ENCODE results near the gene CXCL9. TPM values are rescaled to one million over a fixed set of nuclear protein-coding genes. Genes with fewer than 3 reads are reported as not detected.

The CXCL9 gene
- total RNA-seq, 1 experiment from 2014 or later = not detected

DNA sequence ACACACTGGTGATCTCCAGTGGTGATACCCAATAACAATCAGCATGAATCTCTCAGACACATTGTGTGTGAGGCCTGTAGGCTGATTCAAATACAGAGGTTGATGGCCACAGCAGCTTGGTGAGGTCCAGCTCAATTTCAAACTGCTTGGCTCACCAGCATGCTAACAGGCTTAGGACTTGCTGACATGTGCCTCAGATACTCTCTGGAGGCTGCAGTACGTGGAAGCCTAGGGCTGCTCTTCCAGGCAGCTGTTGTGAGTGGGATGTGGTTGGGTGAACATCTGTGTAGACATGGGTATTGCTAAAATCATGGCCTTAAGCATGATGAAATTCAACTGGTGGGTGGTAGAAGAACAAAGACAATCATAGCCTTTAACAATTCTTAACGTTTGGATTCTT lies 4.3 kb downstream of the CXCL9 start:
- no peak overlapping the region for H3K27ac ChIP-seq (ENCODE audit: low read length)
- in situ Hi-C loops (cut with HindIII; ENCODE audit: low pct_unique_long_range_greater_than_20kb, low sequenced_read_pairs) = no loop called here
- TF ChIP-seq, protein P1, sequence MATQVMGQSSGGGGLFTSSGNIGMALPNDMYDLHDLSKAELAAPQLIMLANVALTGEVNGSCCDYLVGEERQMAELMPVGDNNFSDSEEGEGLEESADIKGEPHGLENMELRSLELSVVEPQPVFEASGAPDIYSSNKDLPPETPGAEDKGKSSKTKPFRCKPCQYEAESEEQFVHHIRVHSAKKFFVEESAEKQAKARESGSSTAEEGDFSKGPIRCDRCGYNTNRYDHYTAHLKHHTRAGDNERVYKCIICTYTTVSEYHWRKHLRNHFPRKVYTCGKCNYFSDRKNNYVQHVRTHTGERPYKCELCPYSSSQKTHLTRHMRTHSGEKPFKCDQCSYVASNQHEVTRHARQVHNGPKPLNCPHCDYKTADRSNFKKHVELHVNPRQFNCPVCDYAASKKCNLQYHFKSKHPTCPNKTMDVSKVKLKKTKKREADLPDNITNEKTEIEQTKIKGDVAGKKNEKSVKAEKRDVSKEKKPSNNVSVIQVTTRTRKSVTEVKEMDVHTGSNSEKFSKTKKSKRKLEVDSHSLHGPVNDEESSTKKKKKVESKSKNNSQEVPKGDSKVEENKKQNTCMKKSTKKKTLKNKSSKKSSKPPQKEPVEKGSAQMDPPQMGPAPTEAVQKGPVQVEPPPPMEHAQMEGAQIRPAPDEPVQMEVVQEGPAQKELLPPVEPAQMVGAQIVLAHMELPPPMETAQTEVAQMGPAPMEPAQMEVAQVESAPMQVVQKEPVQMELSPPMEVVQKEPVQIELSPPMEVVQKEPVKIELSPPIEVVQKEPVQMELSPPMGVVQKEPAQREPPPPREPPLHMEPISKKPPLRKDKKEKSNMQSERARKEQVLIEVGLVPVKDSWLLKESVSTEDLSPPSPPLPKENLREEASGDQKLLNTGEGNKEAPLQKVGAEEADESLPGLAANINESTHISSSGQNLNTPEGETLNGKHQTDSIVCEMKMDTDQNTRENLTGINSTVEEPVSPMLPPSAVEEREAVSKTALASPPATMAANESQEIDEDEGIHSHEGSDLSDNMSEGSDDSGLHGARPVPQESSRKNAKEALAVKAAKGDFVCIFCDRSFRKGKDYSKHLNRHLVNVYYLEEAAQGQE (IDR thresholded peaks at IDR 0.05; ENCODE audit: insufficient read depth in 1 of 2, low read depth in 2 of 2, low read length in 1 of 2) = no peak
- TF ChIP-seq TCF7L2 (IDR thresholded peaks at IDR 0.05; ENCODE audit: low read depth, low read length) = no peak
- no peak for TF ChIP-seq SIN3A (IDR thresholded peaks at IDR 0.05; ENCODE audit: borderline replicate concordance, insufficient read depth, low read depth, low read length)
- TF ChIP-seq POLR2AphosphoS5 (IDR thresholded peaks at IDR 0.05; ENCODE audit: low read depth, low read length) = no peak
- TF ChIP-seq, protein P2, sequence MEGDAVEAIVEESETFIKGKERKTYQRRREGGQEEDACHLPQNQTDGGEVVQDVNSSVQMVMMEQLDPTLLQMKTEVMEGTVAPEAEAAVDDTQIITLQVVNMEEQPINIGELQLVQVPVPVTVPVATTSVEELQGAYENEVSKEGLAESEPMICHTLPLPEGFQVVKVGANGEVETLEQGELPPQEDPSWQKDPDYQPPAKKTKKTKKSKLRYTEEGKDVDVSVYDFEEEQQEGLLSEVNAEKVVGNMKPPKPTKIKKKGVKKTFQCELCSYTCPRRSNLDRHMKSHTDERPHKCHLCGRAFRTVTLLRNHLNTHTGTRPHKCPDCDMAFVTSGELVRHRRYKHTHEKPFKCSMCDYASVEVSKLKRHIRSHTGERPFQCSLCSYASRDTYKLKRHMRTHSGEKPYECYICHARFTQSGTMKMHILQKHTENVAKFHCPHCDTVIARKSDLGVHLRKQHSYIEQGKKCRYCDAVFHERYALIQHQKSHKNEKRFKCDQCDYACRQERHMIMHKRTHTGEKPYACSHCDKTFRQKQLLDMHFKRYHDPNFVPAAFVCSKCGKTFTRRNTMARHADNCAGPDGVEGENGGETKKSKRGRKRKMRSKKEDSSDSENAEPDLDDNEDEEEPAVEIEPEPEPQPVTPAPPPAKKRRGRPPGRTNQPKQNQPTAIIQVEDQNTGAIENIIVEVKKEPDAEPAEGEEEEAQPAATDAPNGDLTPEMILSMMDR (IDR thresholded peaks at IDR 0.05) = no peak
- ATAC-seq (no peak), DNase-seq (ENCODE audit: low read depth, low spot score) (no peak)
- no peaks in the 10 kb centered on the region for H3K9me3 ChIP-seq (ENCODE audit: control insufficient read depth, insufficient read depth, low read depth, low read length)
- intact Hi-C loops (cut with micrococcal nuclease; ENCODE audit: unreplicated experiment) = no loop called here
- H3K27me3 ChIP-seq (ENCODE audit: control insufficient read depth, insufficient read depth, low read length) = no peaks in the 10 kb centered on the region; the same call in 1 of the 2 replicates
- no peaks in the 10 kb centered on the region for H3K36me3 ChIP-seq (ENCODE audit: control insufficient read depth, insufficient read depth, low read length)
- H3K4me1 ChIP-seq (ENCODE audit: control insufficient read depth, insufficient read depth, low read length) = no peaks in the 10 kb centered on the region
- no TSS peak for BruUV-seq (replicated peaks)
- no peak overlapping the region for H3K4me3 ChIP-seq (ENCODE audit: low read depth in 2 of 2, low read length in 2 of 2)
- CTCF ChIA-PET = no interaction called here
- POLR2A ChIA-PET = no interaction called here

DNA sequence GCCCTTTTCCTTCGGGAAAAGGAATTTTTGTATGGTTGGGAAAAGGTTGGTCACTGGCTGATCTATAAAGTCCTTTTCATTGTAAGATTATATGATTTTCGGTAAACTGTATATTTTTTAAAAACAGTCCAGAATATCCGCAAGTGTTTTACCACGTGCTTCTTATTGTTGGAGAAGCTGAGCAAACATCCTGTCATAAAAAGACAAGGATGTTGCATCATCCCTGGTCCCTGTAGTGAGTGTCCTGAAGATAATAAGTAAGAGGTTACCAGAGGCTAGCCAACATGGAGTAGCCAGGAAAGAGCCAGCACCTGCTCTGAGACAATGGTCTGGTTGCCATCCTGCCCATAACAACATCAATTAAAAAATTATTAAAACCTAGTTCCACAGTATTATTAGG lies 5.1 kb downstream of the CXCL9 start:
- DNase-seq (ENCODE audit: low read depth, low spot score) = no peak
- no peaks in the 10 kb centered on the region for H3K9me3 ChIP-seq (ENCODE audit: control insufficient read depth, insufficient read depth, low read depth, low read length)
- ATAC-seq = no peak
- BruUV-seq (replicated peaks) = no TSS peak
- H3K27ac ChIP-seq (ENCODE audit: low read length) = no peak overlapping the region
- TF ChIP-seq, protein P1 (IDR thresholded peaks at IDR 0.05; ENCODE audit: insufficient read depth in 1 of 2, low read depth in 2 of 2, low read length in 1 of 2) = no peak
- TF ChIP-seq SIN3A (IDR thresholded peaks at IDR 0.05; ENCODE audit: borderline replicate concordance, insufficient read depth, low read depth, low read length) (no peak), POLR2AphosphoS5 (IDR thresholded peaks at IDR 0.05; ENCODE audit: low read depth, low read length) (no peak)
- H3K4me3 ChIP-seq (ENCODE audit: low read depth in 2 of 2, low read length in 2 of 2) = no peak overlapping the region
- intact Hi-C loops (cut with micrococcal nuclease; ENCODE audit: unreplicated experiment) = no loop called here
- no peaks in the 10 kb centered on the region for H3K4me1 ChIP-seq (ENCODE audit: control insufficient read depth, insufficient read depth, low read length)
- in situ Hi-C loops (cut with HindIII; ENCODE audit: low pct_unique_long_range_greater_than_20kb, low sequenced_read_pairs) = no loop called here
- CTCF ChIA-PET = no interaction called here
- POLR2A ChIA-PET = no interaction called here
- no peaks in the 10 kb centered on the region; the same call in 1 of the 2 replicates for H3K27me3 ChIP-seq (ENCODE audit: control insufficient read depth, insufficient read depth, low read length)
- H3K36me3 ChIP-seq (ENCODE audit: control insufficient read depth, insufficient read depth, low read length) = no peaks in the 10 kb centered on the region
